ENCODE results near the gene SLC43A3. TPM values are rescaled to one million over a fixed set of nuclear protein-coding genes. Genes with fewer than 3 reads are reported as not detected.

SLC43A3 gene
- total RNA-seq, 1 donor from 2014 or later = 117 TPM

DNA sequence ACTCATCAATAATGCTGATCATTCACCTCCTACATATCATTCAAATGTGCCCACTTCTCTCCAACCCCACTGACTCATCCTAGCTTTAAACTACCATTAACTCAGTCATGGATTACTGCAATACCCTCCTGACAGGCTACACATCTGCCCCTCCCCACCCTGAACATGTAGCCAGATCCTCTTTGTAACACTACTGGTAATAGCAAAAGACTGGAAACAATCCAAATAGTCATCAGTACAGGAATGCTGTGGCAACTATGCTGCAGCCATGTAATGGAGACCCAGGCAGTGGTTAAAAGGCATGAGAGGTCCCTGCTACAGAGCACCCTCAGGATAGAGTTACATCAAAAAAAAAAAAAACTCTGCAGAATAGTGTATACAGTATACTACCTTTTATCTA, 16.6 kb downstream of the SLC43A3 start:
- no peaks in the 10 kb centered on the region for H3K9me3 ChIP-seq
- no peak for DNase-seq
- intact Hi-C loops (cut with DNase I) = no loop called here
- ATAC-seq = no peak
- H3K36me3 ChIP-seq = peaks cover 84% of the 10 kb centered on the region
- H3K4me3 ChIP-seq = no peak overlapping the region
- peaks cover 21% of the 10 kb centered on the region for H3K4me1 ChIP-seq
- no peak overlapping the region for H3K27ac ChIP-seq
- no peak for TF ChIP-seq CTCF (IDR thresholded peaks at IDR 0.05)
- no peaks in the 10 kb centered on the region for H3K27me3 ChIP-seq

DNA sequence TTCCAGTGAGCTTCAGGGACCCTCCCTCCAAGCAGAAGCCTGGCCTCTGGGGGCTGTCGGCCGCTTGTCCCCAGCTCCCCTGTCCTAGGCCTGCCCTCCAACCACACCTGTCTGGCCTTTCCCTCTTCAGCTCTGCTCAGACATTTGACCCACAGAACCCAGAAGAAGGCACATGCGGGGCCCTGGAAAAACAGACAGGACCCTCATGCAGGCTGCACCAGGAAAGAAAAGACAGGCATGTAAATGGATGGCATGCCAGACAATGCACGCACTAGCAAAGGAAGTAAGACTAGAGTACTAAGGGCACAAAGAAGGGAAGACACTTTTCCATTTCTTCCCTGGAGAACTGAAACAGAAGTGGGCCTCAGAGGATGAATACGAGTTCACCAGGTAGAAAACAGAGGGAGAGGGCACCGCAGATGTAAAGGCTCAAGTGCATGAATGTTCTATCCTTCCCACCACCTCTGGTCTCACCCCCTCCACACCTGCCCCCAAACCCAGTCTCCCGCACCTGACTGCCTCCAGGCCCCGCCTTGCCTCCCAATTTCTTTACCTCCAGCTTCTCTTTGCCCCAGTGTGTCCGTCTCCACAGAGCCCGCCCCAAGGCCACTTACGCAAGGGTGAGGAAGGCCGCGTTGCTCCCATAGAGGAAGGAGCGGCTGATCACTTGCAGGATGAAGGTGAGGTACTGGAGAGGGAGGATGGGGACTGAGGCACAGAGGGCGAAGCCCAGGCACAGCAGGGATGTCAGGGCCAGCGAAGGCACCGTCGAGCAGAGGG, 17.4 kb downstream of the SLC43A3 start:
- Histone ChIP-seq H3K4me3 (no peak overlapping the region), H3K4me1 (peaks cover 21% of the 10 kb centered on the region), H3K36me3 (peaks cover 76% of the 10 kb centered on the region), H3K9me3 (no peaks in the 10 kb centered on the region), H3K27me3 (no peaks in the 10 kb centered on the region), H3K27ac (no peak overlapping the region)
- DNase-seq = no peak
- ATAC-seq = no peak
- no peak for TF ChIP-seq CTCF (IDR thresholded peaks at IDR 0.05)
- intact Hi-C loops (cut with DNase I) = no loop called here

DNA sequence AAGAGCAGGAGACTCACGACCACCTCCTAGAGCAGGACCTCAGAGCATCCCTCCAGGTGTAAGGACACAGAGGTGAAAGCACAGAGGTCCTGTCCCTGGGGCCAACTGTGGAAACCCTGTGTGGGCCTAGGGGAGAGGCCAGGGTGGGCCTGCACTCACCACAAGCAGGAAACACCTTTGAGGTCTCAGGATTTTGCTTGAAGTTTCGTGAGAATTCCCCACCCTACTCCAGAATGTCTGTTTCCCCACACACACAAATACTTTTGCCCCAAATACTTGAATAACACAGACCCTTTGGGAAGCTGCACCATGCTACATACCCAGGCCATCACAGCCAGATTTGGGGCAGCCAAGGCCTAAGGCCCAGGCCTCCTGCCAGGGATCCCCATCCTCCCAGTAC, 18.1 kb downstream of the SLC43A3 start:
- intact Hi-C loops (cut with DNase I) = no loop called here
- Histone ChIP-seq H3K4me1 (peaks cover 21% of the 10 kb centered on the region), H3K4me3 (no peak overlapping the region), H3K27ac (no peak overlapping the region), H3K36me3 (peaks cover 70% of the 10 kb centered on the region), H3K27me3 (no peaks in the 10 kb centered on the region), H3K9me3 (no peaks in the 10 kb centered on the region)
- TF ChIP-seq CTCF (IDR thresholded peaks at IDR 0.05) = no peak
- ATAC-seq = no peak
- DNase-seq = no peak

DNA sequence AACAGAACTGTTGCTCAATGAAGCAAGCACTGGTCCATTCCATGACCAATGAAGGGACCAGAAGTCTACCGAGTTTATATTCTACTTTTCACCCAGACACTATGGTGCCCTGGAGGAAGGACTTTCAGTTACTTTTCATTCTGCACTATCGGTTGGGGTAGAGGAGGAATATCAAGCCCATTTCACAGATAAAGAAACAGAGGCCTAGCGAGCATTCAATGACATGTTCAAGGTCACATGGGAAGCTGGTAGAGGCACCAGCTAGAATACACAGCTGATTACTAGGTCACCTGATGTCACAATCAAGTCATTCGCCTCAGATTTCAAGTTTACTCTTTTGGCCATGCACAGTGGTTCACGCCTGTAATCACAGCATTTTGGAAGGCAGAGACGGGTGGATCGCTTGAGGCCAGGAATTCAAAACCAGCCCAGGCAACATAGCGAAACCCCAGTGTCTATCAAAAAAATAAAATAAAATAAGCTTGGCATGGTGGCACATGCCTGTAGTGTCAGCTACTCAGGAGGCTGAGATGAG, 18.9 kb downstream of the SLC43A3 start:
- H3K27me3 ChIP-seq = no peaks in the 10 kb centered on the region
- H3K9me3 ChIP-seq = no peaks in the 10 kb centered on the region
- no peak overlapping the region for H3K4me3 ChIP-seq
- DNase-seq (no peak), ATAC-seq (no peak)
- peaks cover 62% of the 10 kb centered on the region for H3K36me3 ChIP-seq
- no peak overlapping the region for H3K27ac ChIP-seq
- TF ChIP-seq CTCF (IDR thresholded peaks at IDR 0.05) = no peak
- intact Hi-C loops (cut with DNase I) = no loop called here
- peaks cover 21% of the 10 kb centered on the region for H3K4me1 ChIP-seq

- Histone ChIP-seq H3K36me3 (peaks cover 55% of the 10 kb centered on the region), H3K4me3 (no peak overlapping the region), H3K9me3 (no peaks in the 10 kb centered on the region), H3K27me3 (no peaks in the 10 kb centered on the region), H3K4me1 (peaks cover 21% of the 10 kb centered on the region), H3K27ac (peak overlapping the region; percentile 21)
- ATAC-seq (no peak), DNase-seq (no peak)
- TF ChIP-seq CTCF (IDR thresholded peaks at IDR 0.05) = no peak
- intact Hi-C loops (cut with DNase I) = no loop called here
These were observed 19.7 kb downstream of the SLC43A3 start for GRCh38 chr11:57407010-57407920.
